K562 (cell line): ENCODE data around the gene PIP5K1B. TPM values are rescaled to one million over a fixed set of nuclear protein-coding genes. Genes with fewer than 3 reads are reported as not detected.

Source experiments
- EZH2 ChIP-seq: IDR thresholded peaks from 2 replicates; pipeline ENCODE4 v1.6.1; 2012; ENCODE audit warnings: low read depth, mild to moderate bottlenecking, inconsistent platforms, low read length, borderline replicate concordance
- FOSL1 ChIP-seq: fragments of 200-800 bp; sonication (Bioruptor generic); conservative IDR thresholded peaks from 2 replicates; pipeline ENCODE4 v1.6.1; 2016; ENCODE audit warnings: missing genetic modification characterization, missing compliant biosample characterization
- ILF3 ChIP-seq: fragments of 450-650 bp; IDR thresholded peaks from 2 replicates; pipeline ENCODE4 v1.6.1; 2018; ENCODE audit warnings: antibody characterized with exemption, mild to moderate bottlenecking, moderate library complexity, borderline replicate concordance
- KLF6 ChIP-seq: fragments of 250-450 bp; sonication (Bioruptor Pico); IDR thresholded peaks from 2 replicates; pipeline ENCODE4 v1.4.0; 2020; ENCODE audit warnings: mild to moderate bottlenecking, moderate library complexity, borderline replicate concordance
- PTBP1 ChIP-seq: fragments of 200-400 bp; formaldehyde crosslinking; IDR thresholded peaks from 2 replicates; pipeline ENCODE4 v1.6.1; 2017; ENCODE audit warnings: low read depth, low read length
- RBFOX2 ChIP-seq: fragments of 200-400 bp; formaldehyde crosslinking; IDR thresholded peaks from 2 replicates; pipeline ENCODE4 v1.6.1; 2017; ENCODE audit warnings: low read depth, mild to moderate bottlenecking, low read length, moderate library complexity
- TBL1XR1 ChIP-seq, 2 experiments: IDR thresholded peaks; 2 replicates each; pipeline ENCODE4 v1.6.1; 2012; ENCODE audit warnings: improper control_type of control experiment in 2 of 2, low read length in 2 of 2, mild to moderate bottlenecking in 1 of 2
- TRIM24 ChIP-seq, 2 experiments: fragments of 450-650 bp; IDR thresholded peaks; 2 replicates each; pipeline ENCODE4 v1.6.1; 2016
- ZNF24 ChIP-seq: fragments of 450-650 bp; IDR thresholded peaks from 2 replicates; pipeline ENCODE4 v1.6.1; 2016
- ZNF253 ChIP-seq: fragments of 250-450 bp; sonication (Bioruptor Pico); conservative IDR thresholded peaks from 2 replicates; pipeline ENCODE4 v1.6.1; 2021; ENCODE audit warnings: mild to moderate bottlenecking
- polyA plus RNA-seq, 8 experiments: library from polyadenylated mRNA; depleted of rRNA in 4 of 8; stranded (reverse) in 5 of 8; unstranded in 3 of 8; fragments of >200 nt; fragmentation: Nextera tagmentation in 2 of 8; fragmentation: Illumina TruSeq in 1 of 8; extraction: Ambion mirVana in 2 of 8; extraction: Trizol in 1 of 8; gene quantifications; 2 replicates each; pipeline versions ENCODE4 v1.2.1 to v1.2.3, GENCODE V29; 2011 to 2014; ENCODE audit warnings: inconsistent platforms in 1 of 8, missing spikeins in 1 of 8
- total RNA-seq, 7 experiments: library from RNA; depleted of rRNA in 6 of 7; stranded (reverse); fragments of >200 nt in 6 of 7; fragmentation: Illumina TruSeq in 2 of 7; extraction: Trizol in 2 of 7; gene quantifications; 2 replicates each; pipeline versions ENCODE4 v1.2.1 to v1.2.3, GENCODE V29; 2011 to 2021; ENCODE audit warnings: low replicate concordance in 1 of 7
- TF ChIP-seq, protein P1 (sequence below): fragments of 250-450 bp; sonication (Bioruptor Pico); IDR thresholded peaks from 2 replicates; pipeline ENCODE4 v1.8.0; 2021; ENCODE audit warnings: borderline replicate concordance, mild to moderate bottlenecking, moderate library complexity; ENCODE audit not compliant: poor library complexity, severe bottlenecking
- TF ChIP-seq, protein P2 (sequence below): fragments of 250-450 bp; sonication (Bioruptor Pico); IDR thresholded peaks from 2 replicates; pipeline ENCODE4 v1.8.0; 2022; ENCODE audit warnings: moderate library complexity, mild to moderate bottlenecking, inconsistent platforms
- TF ChIP-seq, protein P3 (sequence below): sonication (generic); IDR thresholded peaks from 2 replicates; pipeline ENCODE4 v1.6.1; 2016
- TF ChIP-seq, protein P4 (sequence below): fragments of 450-650 bp; IDR thresholded peaks from 2 replicates; pipeline ENCODE4 v1.6.1; 2014; ENCODE audit warnings: low read depth, mild to moderate bottlenecking, moderate library complexity, borderline replicate concordance
- TF ChIP-seq, protein P5 (sequence below), 2 experiments: fragments of 450-650 bp in 1 of 2; sonication (generic) in 1 of 2; formaldehyde crosslinking in 1 of 2; IDR thresholded peaks; 2 replicates each; pipeline versions ENCODE4 v1.7.1 to v1.9.0; 2016 to 2022; ENCODE audit warnings: inconsistent platforms in 1 of 2, mild to moderate bottlenecking in 1 of 2, missing genetic modification reagents in 1 of 2

Gene PIP5K1B
- total and polyA plus RNA-seq, 9 of the 15 experiments (the other 6 are each of a cell fraction or from before 2014, with no cell fraction given): 3.1 to 12.9 (median 7.4) TPM

DNA sequence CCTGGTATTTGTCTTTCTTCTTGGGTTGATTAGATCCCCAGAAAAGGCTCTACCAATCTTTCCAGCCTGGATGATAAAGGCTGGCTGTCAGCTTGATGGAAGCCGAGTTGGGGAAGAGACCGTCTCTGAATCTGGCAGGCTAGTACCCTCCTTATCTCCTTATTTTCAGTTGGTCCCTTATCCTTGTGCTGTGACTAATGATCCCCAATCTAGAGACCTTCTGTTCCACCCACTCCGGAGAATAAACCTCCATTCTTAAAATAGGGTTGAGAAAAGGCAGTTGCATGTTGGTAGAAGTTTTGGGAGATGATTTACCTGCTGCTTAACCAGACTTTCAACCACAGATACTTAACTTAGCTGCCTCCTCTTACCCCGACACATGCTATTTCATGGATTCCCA, 256.5 kb downstream of the PIP5K1B start (continued):
- TF ChIP-seq, protein P1, sequence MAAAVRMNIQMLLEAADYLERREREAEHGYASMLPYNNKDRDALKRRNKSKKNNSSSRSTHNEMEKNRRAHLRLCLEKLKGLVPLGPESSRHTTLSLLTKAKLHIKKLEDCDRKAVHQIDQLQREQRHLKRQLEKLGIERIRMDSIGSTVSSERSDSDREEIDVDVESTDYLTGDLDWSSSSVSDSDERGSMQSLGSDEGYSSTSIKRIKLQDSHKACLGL (CRISPR knock-in tag): no peak
- TF ChIP-seq PTBP1 (no peak), ILF3 (no peak), EZH2 (no peak), TRIM24 (IDR thresholded peaks at IDR 0.05) (0 out of 4 replicates have a peak, but pooled peaks of 1 of the 2 experiments have one; percentile 11), KLF6 (CRISPR knock-in tag) (no peak), ZNF253 (CRISPR knock-in tag) (no peak), FOSL1 (tag) (peak; percentile 46; the same call in 1 of the 2 replicates), TBL1XR1 (IDR thresholded peaks at IDR 0.05; ENCODE audit: low read length in 2 of 2) (no peak), RBFOX2 (no peak), ZNF24 (no peak)
- TF ChIP-seq, protein P2, sequence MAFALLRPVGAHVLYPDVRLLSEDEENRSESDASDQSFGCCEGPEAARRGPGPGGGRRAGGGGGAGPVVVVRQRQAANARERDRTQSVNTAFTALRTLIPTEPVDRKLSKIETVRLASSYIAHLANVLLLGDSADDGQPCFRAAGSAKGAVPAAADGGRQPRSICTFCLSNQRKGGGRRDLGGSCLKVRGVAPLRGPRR (CRISPR knock-in tag): no peak
- TF ChIP-seq, protein P3, sequence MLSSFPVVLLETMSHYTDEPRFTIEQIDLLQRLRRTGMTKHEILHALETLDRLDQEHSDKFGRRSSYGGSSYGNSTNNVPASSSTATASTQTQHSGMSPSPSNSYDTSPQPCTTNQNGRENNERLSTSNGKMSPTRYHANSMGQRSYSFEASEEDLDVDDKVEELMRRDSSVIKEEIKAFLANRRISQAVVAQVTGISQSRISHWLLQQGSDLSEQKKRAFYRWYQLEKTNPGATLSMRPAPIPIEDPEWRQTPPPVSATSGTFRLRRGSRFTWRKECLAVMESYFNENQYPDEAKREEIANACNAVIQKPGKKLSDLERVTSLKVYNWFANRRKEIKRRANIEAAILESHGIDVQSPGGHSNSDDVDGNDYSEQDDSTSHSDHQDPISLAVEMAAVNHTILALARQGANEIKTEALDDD: peak; percentile 91
- TF ChIP-seq, protein P4, sequence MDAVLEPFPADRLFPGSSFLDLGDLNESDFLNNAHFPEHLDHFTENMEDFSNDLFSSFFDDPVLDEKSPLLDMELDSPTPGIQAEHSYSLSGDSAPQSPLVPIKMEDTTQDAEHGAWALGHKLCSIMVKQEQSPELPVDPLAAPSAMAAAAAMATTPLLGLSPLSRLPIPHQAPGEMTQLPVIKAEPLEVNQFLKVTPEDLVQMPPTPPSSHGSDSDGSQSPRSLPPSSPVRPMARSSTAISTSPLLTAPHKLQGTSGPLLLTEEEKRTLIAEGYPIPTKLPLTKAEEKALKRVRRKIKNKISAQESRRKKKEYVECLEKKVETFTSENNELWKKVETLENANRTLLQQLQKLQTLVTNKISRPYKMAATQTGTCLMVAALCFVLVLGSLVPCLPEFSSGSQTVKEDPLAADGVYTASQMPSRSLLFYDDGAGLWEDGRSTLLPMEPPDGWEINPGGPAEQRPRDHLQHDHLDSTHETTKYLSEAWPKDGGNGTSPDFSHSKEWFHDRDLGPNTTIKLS: no peak
- TF ChIP-seq, protein P5, sequence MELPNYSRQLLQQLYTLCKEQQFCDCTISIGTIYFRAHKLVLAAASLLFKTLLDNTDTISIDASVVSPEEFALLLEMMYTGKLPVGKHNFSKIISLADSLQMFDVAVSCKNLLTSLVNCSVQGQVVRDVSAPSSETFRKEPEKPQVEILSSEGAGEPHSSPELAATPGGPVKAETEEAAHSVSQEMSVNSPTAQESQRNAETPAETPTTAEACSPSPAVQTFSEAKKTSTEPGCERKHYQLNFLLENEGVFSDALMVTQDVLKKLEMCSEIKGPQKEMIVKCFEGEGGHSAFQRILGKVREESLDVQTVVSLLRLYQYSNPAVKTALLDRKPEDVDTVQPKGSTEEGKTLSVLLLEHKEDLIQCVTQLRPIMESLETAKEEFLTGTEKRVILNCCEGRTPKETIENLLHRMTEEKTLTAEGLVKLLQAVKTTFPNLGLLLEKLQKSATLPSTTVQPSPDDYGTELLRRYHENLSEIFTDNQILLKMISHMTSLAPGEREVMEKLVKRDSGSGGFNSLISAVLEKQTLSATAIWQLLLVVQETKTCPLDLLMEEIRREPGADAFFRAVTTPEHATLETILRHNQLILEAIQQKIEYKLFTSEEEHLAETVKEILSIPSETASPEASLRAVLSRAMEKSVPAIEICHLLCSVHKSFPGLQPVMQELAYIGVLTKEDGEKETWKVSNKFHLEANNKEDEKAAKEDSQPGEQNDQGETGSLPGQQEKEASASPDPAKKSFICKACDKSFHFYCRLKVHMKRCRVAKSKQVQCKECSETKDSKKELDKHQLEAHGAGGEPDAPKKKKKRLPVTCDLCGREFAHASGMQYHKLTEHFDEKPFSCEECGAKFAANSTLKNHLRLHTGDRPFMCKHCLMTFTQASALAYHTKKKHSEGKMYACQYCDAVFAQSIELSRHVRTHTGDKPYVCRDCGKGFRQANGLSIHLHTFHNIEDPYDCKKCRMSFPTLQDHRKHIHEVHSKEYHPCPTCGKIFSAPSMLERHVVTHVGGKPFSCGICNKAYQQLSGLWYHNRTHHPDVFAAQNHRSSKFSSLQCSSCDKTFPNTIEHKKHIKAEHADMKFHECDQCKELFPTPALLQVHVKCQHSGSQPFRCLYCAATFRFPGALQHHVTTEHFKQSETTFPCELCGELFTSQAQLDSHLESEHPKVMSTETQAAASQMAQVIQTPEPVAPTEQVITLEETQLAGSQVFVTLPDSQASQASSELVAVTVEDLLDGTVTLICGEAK (IDR thresholded peaks at IDR 0.05): no peak
- TF ChIP-seq, protein P5 (CRISPR knock-in tag; IDR thresholded peaks at IDR 0.05): no peak
